ENCODE results near the gene DTHD1.

The DTHD1 gene

DNA sequence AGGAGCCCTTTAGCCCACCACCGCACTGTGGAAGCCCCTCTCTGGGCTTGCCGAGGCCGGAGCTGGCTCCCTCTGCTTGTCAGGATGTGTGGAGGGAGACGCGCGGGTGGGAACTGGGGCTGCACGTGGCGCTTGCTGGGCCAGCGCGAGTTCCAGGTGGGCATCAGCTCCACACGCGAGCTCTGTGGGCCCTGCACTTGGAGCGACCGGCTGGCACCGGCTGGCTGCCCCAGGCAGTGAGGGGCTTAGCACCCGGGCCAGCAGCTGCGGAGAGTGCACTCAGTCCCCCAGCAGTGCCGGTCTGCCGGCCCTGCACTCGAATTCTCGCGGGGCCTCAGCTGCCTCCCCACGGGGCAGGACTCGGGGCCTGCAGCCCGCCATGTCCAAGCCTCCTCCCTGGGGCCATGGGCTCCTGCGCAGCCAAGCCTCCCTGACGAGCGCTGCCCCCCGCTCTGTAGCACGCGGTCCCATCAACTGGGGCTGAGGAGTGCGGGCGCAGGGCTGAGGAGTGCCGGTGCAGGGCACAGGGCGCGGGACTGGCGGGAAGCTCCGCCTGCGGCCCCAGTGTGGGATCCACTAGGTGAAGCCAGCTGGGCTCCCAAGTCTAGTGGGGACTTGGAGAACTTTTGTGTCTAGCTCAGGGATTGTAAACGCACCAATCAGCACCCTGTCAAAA, 93.6 kb downstream of the DTHD1 start:
- no peaks in the 10 kb centered on the region for H3K27me3 ChIP-seq (ENCODE audit: control insufficient read depth, insufficient read depth, low read length, poor library complexity, severe bottlenecking)
- H3K9me3 ChIP-seq (ENCODE audit: control insufficient read depth, low read length) = no peaks in the 10 kb centered on the region
- H3K36me3 ChIP-seq (ENCODE audit: control insufficient read depth, insufficient read depth, low read length) = no peaks in the 10 kb centered on the region
- H3K4me1 ChIP-seq (ENCODE audit: control insufficient read depth, insufficient read depth, low read length) = no peaks in the 10 kb centered on the region
- no peak overlapping the region for H3K27ac ChIP-seq (ENCODE audit: insufficient read depth, low read depth, low read length, poor library complexity, severe bottlenecking)
- WGBS, 2 experiments = 91 to 92% methylated on average over 40 of the region's 40 CpGs
- no peak overlapping the region for H3K4me3 ChIP-seq (ENCODE audit: insufficient read depth, low read depth, low read length)

DNA sequence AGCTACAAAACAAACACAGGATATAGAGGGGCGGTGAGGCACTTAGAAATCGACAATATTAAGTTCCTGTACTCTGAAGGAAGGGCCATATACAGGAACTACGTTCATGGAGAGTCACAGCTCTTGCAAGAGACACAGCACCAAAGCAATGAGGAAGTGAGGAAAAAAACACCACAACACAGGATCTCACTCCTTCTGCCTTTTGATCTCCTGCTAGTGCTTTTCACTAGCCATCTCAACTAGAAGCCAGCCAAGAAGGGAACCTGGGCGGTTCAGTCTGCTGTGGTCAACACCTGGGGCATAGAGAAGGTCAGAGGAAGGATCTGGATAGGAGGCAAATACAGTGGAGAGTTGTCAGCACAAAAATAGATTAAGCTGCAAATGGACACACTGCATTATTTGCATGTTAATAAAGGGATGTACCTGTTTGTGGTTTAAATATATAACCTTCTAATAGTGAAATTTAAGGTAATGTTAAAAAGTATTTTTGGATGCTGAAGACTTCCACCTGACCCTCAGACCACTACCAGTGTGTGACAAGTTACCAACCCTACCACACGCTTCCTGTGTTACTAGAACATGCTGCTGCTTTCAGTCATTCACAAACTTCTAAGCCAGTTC, 104.6 kb downstream of the DTHD1 start:
- Histone ChIP-seq H3K9me3 (ENCODE audit: control insufficient read depth, low read length) (no peaks in the 10 kb centered on the region), H3K4me1 (ENCODE audit: control insufficient read depth, insufficient read depth, low read length) (no peaks in the 10 kb centered on the region), H3K36me3 (ENCODE audit: control insufficient read depth, insufficient read depth, low read length) (no peaks in the 10 kb centered on the region), H3K27ac (ENCODE audit: insufficient read depth, low read depth, low read length, poor library complexity, severe bottlenecking) (no peak overlapping the region), H3K4me3 (ENCODE audit: insufficient read depth, low read depth, low read length) (no peak overlapping the region), H3K27me3 (ENCODE audit: control insufficient read depth, insufficient read depth, low read length, poor library complexity, severe bottlenecking) (no peaks in the 10 kb centered on the region)
- WGBS, 2 experiments = 91 to 99% methylated on average over 5 of the region's 5 CpGs

DNA sequence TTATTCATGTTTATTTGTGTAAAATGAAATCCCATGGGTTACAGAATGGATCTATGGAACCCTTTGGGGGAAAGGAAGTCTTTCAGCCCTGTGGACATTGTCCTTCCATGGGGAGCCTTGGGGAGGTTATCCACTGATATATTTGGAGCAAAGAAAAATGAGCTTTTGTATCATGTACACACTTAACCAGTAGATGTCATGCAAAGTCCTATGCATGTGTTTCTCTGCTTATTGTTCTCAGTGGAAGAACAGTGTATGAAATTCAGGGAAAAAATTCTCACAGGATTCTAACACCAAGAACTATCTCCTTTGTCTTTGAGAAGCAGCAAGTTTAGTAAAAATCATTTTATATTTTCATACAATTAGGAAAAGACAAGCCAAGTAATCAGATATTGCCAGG, 105.3 kb downstream of the DTHD1 start:
- Histone ChIP-seq H3K27me3 (ENCODE audit: control insufficient read depth, insufficient read depth, low read length, poor library complexity, severe bottlenecking) (no peaks in the 10 kb centered on the region), H3K4me3 (ENCODE audit: insufficient read depth, low read depth, low read length) (no peak overlapping the region), H3K9me3 (ENCODE audit: control insufficient read depth, low read length) (no peaks in the 10 kb centered on the region), H3K36me3 (ENCODE audit: control insufficient read depth, insufficient read depth, low read length) (no peaks in the 10 kb centered on the region), H3K4me1 (ENCODE audit: control insufficient read depth, insufficient read depth, low read length) (no peaks in the 10 kb centered on the region), H3K27ac (ENCODE audit: insufficient read depth, low read depth, low read length, poor library complexity, severe bottlenecking) (no peak overlapping the region)

DNA sequence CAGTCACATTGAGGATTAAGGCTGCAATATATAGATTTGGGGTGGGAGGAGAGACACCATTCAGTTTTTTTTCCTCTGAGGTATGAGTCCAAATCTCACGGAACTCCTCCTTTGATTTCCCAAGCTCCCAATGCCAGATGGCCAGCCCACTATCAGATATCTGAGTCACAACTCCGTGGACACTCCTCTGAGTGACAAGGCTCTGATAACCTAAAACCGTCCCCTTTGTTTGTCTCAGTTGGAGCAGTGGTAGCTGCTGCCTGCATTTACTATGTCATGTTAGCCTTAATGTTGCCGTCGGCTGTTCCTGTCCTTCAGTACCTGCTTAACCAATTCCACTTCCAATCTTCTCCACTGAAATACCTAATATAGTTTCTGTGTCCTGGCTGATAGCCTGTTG, 107.3 kb downstream of the DTHD1 start:
- no peak overlapping the region for H3K4me3 ChIP-seq (ENCODE audit: insufficient read depth, low read depth, low read length)
- H3K4me1 ChIP-seq (ENCODE audit: control insufficient read depth, insufficient read depth, low read length) = no peaks in the 10 kb centered on the region
- 40 to 54% methylated on average over 4 to 5 of the region's 5 CpGs for WGBS, 2 experiments
- H3K27ac ChIP-seq (ENCODE audit: insufficient read depth, low read depth, low read length, poor library complexity, severe bottlenecking) = no peak overlapping the region
- no peaks in the 10 kb centered on the region for H3K36me3 ChIP-seq (ENCODE audit: control insufficient read depth, insufficient read depth, low read length)
- no peaks in the 10 kb centered on the region for H3K27me3 ChIP-seq (ENCODE audit: control insufficient read depth, insufficient read depth, low read length, poor library complexity, severe bottlenecking)
- H3K9me3 ChIP-seq (ENCODE audit: control insufficient read depth, low read length) = no peaks in the 10 kb centered on the region

DNA sequence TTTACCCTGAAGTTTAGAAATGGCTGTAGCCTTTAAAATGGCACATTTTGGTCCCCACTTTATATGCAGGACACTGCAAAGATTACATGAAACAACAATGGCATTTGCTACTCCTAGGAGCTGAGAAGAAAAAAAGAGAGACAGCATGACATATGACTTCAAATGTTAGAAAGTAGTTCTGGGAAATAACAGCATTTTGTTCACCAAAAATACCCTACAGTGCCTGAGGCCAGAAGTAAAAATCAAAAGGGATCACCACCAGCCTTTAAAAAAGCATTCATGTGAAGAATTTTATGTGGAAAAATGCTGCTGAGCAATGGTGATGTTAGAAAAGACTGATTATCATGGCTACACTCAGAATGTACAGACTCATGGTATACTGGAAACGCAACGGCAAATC, 110.0 kb downstream of the DTHD1 start:
- Histone ChIP-seq H3K9me3 (ENCODE audit: control insufficient read depth, low read length) (no peaks in the 10 kb centered on the region), H3K4me1 (ENCODE audit: control insufficient read depth, insufficient read depth, low read length) (no peaks in the 10 kb centered on the region), H3K27ac (ENCODE audit: insufficient read depth, low read depth, low read length, poor library complexity, severe bottlenecking) (no peak overlapping the region), H3K36me3 (ENCODE audit: control insufficient read depth, insufficient read depth, low read length) (no peaks in the 10 kb centered on the region), H3K27me3 (ENCODE audit: control insufficient read depth, insufficient read depth, low read length, poor library complexity, severe bottlenecking) (no peaks in the 10 kb centered on the region), H3K4me3 (ENCODE audit: insufficient read depth, low read depth, low read length) (no peak overlapping the region)
- 83 to 100% methylated on average over 2 of the region's 2 CpGs for WGBS, 2 experiments

DNA sequence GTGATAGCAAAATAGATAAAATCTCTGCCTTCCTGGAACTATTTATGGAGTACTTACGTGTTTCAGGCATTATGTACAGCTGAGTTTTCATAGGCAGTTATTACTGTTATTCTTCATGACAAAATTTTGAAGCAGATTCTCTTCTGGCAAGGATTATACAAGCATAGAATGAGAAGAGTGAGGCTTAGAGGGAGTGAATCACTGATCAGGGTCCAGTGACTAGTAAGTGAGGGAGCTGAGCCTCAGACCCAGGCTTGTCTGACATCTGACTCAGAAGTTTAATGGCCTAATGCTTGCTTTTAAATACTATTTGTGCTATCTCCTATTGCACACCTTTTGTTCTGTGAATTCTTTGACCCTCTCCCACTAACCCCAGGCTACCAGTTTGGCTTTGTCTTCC, 110.6 kb downstream of the DTHD1 start:
- H3K9me3 ChIP-seq (ENCODE audit: control insufficient read depth, low read length) = no peaks in the 10 kb centered on the region
- H3K27me3 ChIP-seq (ENCODE audit: control insufficient read depth, insufficient read depth, low read length, poor library complexity, severe bottlenecking) = no peaks in the 10 kb centered on the region
- H3K36me3 ChIP-seq (ENCODE audit: control insufficient read depth, insufficient read depth, low read length) = no peaks in the 10 kb centered on the region
- no peak overlapping the region for H3K4me3 ChIP-seq (ENCODE audit: insufficient read depth, low read depth, low read length)
- WGBS, 2 experiments = 93 to 94% methylated on average over 1 of the region's 1 CpG
- H3K27ac ChIP-seq (ENCODE audit: insufficient read depth, low read depth, low read length, poor library complexity, severe bottlenecking) = no peak overlapping the region
- no peaks in the 10 kb centered on the region for H3K4me1 ChIP-seq (ENCODE audit: control insufficient read depth, insufficient read depth, low read length)

DNA sequence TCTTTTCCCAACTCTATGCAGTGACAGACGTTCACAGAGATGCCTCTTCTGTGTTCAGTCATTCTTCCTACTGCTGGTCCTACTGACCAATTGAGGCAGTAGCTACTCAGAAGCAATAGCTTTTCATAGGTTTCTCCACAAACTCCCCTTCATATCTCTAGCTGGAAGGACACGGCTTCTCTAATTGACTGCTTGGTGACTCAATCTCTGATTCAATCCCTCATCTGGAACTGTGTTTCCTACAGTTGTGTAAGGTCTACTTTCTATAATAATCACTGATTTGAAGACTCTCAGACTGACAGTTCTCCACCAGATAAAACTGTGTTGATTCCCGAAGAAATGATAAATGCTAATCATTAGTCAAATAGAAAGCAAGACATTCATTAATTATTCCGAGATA, 111.5 kb downstream of the DTHD1 start:
- H3K4me1 ChIP-seq (ENCODE audit: control insufficient read depth, insufficient read depth, low read length) = no peaks in the 10 kb centered on the region
- H3K36me3 ChIP-seq (ENCODE audit: control insufficient read depth, insufficient read depth, low read length) = no peaks in the 10 kb centered on the region
- WGBS, 2 experiments = 90 to 94% methylated on average over 2 to 3 of the region's 4 CpGs
- no peaks in the 10 kb centered on the region for H3K9me3 ChIP-seq (ENCODE audit: control insufficient read depth, low read length)
- no peaks in the 10 kb centered on the region for H3K27me3 ChIP-seq (ENCODE audit: control insufficient read depth, insufficient read depth, low read length, poor library complexity, severe bottlenecking)
- H3K27ac ChIP-seq (ENCODE audit: insufficient read depth, low read depth, low read length, poor library complexity, severe bottlenecking) = no peak overlapping the region
- no peak overlapping the region for H3K4me3 ChIP-seq (ENCODE audit: insufficient read depth, low read depth, low read length)
